Measurements from ENCODE around the gene AMPD3.

GRCh38 chr11:10444725-10445315, 10.2 kb upstream of the AMPD3 start:
- no peak for TF ChIP-seq POLR2A (IDR thresholded peaks at IDR 0.05; ENCODE audit: low read depth, low read length)
- TF ChIP-seq CTCF (IDR thresholded peaks at IDR 0.05; ENCODE audit: extremely low read depth in 1 of 2, insufficient read depth in 1 of 2, low read depth in 1 of 2, low read length in 2 of 2) = no peak
- no peak for TF ChIP-seq POLR2AphosphoS5 (IDR thresholded peaks at IDR 0.05; ENCODE audit: insufficient read depth, low read depth, low read length)
- TF ChIP-seq FOS (IDR thresholded peaks at IDR 0.05; ENCODE audit: borderline replicate concordance, insufficient read depth, low read length) = no peak
- no peak for TF ChIP-seq EZH2 (IDR thresholded peaks at IDR 0.05; ENCODE audit: borderline replicate concordance, low read depth, low read length, severe bottlenecking)

Measured in endothelial cell of umbilical vein (primary cell).